ENCODE results near the gene XPR1. TPM values are rescaled to one million over a fixed set of nuclear protein-coding genes. Genes with fewer than 3 reads are reported as not detected.

Gene XPR1
- total and polyA plus RNA-seq, 2 of the 8 experiments (the other 6 are each of a cell fraction or from before 2014, with no cell fraction given): 28.6 to 43.9 TPM

DNA sequence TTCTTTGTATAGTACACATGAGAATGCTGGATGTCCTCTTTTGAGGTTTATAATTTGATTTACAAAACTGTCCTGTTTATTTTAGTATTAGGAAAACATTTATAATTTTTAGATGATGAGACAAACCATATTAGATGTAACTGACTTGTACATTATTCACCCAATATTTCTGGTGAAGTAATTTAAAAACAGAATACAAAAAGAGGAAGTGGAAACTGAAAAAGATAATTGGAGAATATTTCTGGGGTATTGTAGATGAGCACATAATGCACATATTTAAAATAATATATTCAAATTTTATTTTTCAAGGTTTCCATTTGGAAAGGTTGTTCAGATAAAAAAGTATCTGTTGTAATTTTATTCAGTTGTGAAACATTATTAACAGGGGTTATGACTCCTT is 40.7 kb downstream of the XPR1 start (continued):
- TF ChIP-seq GTF2F1 (IDR thresholded peaks at IDR 0.05; ENCODE audit: borderline replicate concordance, low read depth, low read length) (no peak), SRF (IDR thresholded peaks at IDR 0.05; ENCODE audit: low read depth, low read length) (no peak)

Data from H1 (cell line).